Stimulated activated CD4-positive, alpha-beta T cell treated with anti-CD3 and anti-CD28 coated beads, Interleukin-1b, Interleukin-23, amount 100 ng/mL, for 1 hour (primary cell): ENCODE results near the gene KIAA1671.

Source experiments
- DNase-seq, 2 donors: peaks; one replicate each; pipeline ENCODE4 v3.0.0-alpha.2; 2020; ENCODE audit warnings: low read depth in 2 of 2

KIAA1671 gene

GRCh38 chr22:25014896-25015755 is 62.6 kb downstream of the KIAA1671 start:
- no peak for DNase-seq

DNA sequence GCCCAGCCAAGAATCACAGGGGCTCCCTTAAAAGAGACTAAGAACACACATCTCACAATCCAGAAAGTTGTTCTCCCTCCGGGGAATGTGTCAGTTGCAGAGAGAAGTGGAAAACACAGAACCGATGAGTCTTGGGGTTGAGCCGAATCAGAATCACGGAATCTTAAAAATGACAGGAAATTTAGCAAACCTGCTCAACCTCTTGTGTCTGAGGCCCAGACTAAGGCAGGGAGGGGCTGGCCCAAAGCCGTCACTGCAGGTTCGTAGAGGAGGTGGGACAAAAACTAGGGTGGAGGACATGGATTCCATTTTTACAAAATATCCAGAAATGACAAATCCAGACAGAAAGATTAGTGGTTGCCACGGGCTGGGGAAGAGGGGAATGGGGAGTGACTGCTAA is 63.8 kb downstream of the KIAA1671 start:
- no peak for DNase-seq

GRCh38 chr22:25018009-25018408 is 65.5 kb downstream of the KIAA1671 start:
- DNase-seq, result no peak

DNA sequence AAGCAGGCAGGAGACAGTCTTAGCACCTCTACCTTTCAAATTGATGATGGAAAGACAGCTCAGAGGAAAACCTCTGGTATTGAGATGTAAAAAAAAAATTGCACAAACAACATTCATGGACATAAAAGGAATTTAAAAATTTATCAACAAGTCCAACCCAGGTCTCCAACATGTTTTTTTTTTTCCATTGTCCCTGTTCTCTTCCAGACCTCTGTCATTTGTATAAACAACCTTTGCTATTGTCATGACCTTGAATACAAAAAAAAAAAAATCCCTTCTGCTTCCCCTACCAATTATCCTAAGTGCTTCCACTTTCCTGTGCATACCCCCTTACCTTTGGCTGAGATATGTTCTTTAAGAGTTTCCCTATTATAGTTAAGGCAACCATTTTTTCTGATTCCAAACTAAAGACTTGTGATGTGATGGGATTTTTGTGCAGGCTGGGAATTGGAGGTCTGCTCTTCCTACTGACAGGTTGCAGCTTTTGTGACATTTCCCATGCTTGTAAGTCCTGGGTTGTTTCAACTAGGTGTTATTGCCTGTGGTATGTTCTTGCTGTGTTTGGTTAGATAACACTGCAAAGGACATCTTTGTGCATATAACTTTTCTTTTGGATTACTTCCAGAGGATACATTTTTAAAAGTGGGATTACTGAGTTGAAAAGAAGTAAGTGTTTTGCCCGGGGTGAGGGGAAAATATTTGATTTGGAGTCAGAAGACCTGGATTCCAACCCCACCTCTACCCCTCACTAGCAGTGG is 67.1 kb downstream of the KIAA1671 start:
- DNase-seq, result no peak

DNA sequence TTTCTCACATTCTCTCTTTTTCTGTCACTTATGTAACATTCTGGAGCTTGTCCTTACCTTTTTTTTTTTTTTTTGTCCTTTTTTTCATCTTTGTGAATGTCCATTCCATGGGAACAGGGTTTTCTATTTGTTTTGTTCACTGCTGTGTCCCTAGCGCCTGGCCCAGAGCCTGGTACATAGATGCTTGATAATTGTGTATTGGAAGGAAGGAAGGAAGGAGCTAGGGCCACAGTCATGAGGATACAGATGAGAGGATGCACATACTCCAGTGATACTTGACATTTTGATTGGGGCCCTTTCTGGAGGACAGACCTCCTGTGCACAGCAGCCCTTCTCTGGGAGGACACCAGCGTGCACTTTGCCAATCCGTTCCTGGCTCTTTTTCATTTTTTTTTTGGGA is 68.9 kb downstream of the KIAA1671 start:
- DNase-seq, result no peak

GRCh38 chr22:25021976-25022711 is 69.6 kb downstream of the KIAA1671 start:
- no peak for DNase-seq

DNA sequence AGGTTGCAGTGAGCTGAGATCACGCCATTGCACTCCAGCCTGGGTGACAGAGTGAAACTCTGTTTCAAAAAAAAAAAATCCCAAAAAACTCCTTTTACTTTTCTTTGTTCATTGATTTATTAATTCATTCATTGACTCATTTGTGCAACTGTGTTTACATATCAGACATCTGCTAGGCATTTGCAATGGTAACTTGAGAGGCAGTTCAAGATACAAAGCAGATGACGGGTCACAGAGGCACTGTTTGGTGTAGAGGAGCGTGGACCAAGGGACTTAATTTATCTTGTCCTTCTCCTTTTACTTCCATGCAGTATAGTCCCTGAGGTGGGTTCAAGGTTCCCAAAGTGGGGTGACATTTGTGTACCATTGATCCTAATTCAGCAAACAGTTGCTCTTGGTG is 71.4 kb downstream of the KIAA1671 start:
- no peak for DNase-seq

- DNase-seq, result no peak
Observed at GRCh38 chr22:25024895-25025294, 72.4 kb downstream of the KIAA1671 start.

DNA sequence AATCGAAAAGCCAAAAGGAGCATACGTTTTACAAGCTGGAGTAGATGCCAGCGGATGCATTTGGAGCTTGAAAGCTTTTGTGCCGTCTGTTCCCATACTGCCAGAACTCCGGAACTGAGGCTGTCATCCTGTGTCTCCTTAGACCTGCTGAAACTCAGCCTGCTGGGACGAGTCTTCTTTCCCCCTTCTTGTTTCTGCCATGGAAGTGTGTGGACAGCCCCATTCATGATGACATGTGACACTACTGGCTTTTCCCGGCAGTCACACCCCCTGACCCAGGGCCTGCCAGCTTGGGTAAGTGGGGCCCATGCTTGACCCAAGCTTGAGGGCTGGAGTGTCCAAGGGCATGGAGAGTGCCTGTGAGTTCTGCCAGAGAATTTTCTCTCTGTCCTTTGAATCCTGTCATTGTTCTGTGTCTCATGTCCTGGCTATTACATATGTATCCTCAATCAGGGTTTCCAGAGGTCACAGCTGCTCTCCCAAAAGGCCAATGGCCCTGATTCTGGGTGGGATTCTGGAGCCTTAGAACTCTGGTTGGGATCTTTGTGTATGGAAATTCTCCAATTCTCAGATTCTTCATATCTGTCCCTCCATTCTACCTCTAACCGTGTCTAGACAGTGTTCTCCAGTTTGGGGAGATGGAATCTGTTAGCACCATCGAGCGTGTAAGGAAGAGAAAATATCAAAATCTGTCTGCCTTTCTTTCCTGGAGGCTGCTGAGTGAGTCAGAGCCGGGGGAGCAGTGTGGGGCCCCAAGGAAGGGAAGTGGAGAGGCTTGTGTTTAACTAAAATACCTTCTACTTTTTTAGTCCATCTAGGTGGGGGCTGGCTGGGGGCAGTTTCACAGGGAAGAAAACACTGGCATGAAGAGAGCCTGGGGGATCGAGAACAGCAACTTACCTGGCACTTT is 73.2 kb downstream of the KIAA1671 start:
- no peak for DNase-seq

DNA sequence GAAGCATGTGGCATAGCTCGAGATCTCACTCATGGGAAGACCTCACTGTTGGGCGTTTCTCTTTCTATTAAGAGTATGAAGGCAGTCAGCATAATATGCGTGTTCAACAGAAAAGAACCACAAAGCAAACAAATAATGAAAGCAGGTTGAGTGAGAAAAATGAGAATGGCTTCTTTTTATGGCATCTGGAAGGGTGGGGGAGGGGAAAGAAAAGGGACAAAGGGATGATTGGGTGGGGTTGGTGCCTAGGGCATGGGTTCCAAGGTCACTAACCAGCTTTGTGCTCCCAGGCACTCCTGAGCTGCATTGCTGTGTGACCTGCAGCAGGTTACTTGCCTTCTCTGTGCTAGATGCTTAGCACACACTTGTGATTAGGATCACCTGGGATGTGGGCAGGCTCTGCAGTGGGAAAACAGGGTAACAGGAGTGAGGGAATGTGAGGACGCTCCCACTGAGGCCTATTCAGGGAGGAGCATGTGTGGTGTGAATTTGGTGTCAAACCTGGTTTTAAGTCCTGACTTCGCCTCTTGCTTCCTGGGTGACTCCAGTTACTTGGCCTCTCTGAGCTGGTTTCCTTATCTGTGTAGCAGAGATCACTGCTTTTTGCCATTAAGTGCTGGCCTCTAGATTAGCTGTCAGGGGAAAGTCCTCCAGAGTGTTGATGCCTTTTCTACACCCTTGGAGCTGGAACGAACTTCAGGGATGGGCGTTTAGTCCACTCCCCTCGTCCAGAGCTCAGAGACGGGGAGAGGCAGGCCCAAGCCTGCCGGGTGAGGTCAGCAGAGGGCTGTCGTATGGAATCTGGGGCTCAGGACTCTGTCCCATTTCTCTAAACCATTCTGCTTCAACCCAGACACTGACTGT is 74.8 kb downstream of the KIAA1671 start:
- no peak for DNase-seq

DNA sequence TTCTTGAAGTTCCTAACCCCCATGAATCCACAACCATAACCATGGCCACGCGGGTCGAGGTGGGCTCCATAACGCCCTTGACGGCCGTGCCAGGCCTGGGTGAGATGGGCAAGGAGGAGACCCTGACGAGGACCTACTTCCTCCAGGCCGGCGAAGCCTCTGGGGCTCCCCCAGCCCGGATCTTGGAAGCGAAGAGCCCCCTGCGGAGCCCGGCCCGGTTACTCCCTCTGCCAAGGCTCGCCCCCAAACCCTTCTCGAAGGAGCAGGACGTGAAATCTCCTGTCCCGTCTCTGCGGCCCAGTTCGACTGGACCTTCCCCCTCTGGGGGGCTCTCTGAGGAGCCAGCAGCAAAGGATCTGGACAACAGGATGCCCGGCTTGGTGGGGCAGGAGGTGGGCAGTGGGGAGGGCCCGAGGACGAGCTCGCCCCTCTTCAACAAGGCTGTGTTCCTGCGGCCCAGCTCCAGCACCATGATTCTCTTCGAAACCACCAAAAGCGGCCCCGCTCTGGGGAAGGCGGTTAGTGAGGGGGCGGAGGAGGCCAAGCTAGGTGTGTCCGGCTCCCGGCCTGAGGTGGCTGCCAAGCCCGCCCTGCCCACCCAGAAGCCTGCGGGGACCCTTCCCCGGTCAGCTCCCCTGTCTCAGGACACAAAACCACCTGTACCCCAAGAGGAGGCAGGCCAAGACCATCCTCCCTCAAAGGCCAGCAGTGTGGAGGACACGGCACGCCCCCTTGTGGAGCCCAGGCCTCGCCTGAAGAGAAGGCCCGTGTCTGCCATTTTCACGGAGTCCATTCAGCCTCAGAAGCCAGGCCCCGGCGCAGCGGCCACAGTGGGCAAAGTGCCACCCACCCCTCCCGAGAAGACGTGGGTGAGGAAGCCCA is 75.7 kb downstream of the KIAA1671 start:
- DNase-seq, result no peak

DNA sequence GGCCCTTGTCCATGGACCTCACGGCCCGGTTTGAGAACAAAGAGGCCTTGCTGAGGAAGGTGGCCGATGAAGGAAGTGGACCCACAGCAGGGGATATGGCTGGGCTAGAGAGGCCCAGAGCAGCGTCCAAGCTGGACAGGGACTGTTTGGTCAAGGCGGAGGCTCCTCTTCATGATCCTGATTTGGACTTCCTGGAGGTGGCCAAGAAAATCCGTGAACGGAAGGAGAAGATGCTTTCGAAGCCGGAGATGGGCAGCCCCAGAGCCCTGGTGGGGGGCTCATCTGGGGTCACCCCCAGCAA is 76.3 kb downstream of the KIAA1671 start:
- no peak for DNase-seq

GRCh38 chr22:25029181-25029580 is 76.7 kb downstream of the KIAA1671 start:
- DNase-seq, result no peak

GRCh38 chr22:25030636-25031035 is 78.1 kb downstream of the KIAA1671 start:
- DNase-seq, result no peak

DNA sequence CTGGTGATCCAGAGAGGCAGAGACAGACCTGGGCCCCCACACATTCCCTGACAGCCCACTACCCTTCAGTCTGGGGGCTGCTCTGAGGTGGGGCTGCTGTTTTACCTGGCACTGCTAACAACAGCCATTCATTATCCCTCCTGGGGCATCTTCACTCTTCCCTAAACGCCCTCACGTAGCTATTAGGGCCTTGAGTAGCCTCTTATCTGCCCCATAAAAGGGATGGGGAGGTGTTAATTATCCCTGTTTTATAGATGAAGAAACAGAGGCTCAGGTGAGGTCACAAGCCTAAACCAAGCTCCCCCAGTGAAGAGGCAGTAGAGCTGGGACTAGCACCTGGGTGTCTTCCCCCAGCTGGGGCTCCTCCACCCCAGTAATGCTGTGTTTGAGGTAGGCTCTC is 79.5 kb downstream of the KIAA1671 start:
- DNase-seq, result no peak

- DNase-seq, result no peak
Observed at GRCh38 chr22:25035715-25036114, 83.2 kb downstream of the KIAA1671 start.

- DNase-seq, result no peak
Observed at GRCh38 chr22:25038239-25038638, 85.7 kb downstream of the KIAA1671 start.

DNA sequence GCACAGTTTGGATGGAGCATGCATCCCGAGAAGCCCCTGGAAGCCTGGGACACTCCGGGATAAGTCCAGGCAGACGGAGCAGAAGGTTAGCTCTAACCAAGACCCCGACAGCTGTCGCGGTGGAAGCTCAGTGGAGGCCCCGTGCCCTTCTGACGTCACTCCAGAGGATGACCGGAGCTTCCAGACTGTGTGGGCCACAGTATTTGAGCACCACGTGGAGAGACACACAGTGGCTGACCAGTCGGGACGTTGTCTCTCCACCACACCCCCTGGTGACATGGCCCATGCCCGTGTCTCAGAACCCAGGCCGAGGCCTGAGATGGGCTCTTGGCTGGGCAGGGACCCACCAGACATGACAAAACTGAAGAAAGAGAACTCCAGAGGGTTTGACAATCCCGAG is 86.3 kb downstream of the KIAA1671 start:
- DNase-seq, result no peak

- no peak for DNase-seq
Observed at GRCh38 chr22:25039255-25039654, 86.7 kb downstream of the KIAA1671 start.

DNA sequence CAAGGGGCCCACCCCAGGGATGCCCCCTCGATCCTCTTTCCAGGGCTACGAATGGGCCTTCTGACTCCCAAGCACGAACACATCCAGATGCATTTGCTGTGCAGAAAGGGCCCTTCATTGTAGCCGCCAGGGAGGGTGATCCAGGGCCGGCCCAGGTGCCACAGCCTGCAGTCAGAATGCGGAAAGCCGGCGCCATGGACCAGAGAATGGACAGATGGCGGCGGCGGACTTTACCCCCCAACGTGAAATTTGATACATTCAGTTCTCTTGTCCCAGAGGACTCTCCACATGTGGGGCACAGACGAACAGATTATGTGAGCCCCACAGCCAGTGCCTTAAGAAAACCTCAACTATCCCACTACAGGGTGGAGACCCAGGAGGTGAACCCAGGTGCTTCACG is 87.2 kb downstream of the KIAA1671 start:
- DNase-seq, result no peak
